DOHH2 (cell line): Measurements from ENCODE around the gene TVP23C.

Experiments used
- EZH2phosphoT487 ChIP-seq: fragments of 200-600 bp; sonication (generic); IDR thresholded peaks from 2 replicates; pipeline ENCODE4 v1.6.1; 2017; ENCODE audit warnings: borderline replicate concordance, mild to moderate bottlenecking, antibody characterized with exemption, low read length, moderate library complexity, mixed read lengths
- TF ChIP-seq, protein P1 (sequence below): fragments of 200-600 bp; sonication (generic); IDR thresholded peaks from one replicate; pipeline ENCODE4 v1.5.1; 2014; ENCODE audit warnings: antibody characterized with exemption, mild to moderate bottlenecking, low read depth, low read length; ENCODE audit not compliant: poor library complexity, severe bottlenecking

DNA sequence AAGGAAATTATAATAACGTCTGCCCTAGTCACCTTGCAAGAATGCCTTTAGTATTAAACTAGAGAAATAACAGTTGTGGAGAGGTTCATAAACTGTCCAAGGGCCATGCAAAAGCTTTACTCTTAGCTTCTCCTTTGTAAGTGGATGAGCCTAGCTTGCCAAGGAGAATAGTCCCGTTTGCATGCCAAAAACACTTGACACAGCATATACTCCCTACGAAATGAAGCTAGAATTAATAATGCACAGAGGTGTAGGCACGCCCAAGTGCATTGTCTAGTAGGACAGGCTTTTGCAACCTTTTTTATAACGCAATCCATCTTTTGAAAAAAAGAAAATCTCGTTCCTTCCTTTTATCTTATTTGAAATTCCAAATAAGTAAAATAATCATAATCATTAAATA lies 83.1 kb downstream of the TVP23C start:
- no peak for TF ChIP-seq EZH2phosphoT487
- TF ChIP-seq, protein P1, sequence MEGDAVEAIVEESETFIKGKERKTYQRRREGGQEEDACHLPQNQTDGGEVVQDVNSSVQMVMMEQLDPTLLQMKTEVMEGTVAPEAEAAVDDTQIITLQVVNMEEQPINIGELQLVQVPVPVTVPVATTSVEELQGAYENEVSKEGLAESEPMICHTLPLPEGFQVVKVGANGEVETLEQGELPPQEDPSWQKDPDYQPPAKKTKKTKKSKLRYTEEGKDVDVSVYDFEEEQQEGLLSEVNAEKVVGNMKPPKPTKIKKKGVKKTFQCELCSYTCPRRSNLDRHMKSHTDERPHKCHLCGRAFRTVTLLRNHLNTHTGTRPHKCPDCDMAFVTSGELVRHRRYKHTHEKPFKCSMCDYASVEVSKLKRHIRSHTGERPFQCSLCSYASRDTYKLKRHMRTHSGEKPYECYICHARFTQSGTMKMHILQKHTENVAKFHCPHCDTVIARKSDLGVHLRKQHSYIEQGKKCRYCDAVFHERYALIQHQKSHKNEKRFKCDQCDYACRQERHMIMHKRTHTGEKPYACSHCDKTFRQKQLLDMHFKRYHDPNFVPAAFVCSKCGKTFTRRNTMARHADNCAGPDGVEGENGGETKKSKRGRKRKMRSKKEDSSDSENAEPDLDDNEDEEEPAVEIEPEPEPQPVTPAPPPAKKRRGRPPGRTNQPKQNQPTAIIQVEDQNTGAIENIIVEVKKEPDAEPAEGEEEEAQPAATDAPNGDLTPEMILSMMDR: no peak
